NCI-H526 treated with DMSO at 0.1 percent for 48 hours (cell line): ENCODE results near the gene EIF3A.

Source experiments
- DNase-seq: peaks from one replicate; lab custom pipeline; 2025; lab: John Stamatoyannopoulos, UW

The EIF3A gene

DNA sequence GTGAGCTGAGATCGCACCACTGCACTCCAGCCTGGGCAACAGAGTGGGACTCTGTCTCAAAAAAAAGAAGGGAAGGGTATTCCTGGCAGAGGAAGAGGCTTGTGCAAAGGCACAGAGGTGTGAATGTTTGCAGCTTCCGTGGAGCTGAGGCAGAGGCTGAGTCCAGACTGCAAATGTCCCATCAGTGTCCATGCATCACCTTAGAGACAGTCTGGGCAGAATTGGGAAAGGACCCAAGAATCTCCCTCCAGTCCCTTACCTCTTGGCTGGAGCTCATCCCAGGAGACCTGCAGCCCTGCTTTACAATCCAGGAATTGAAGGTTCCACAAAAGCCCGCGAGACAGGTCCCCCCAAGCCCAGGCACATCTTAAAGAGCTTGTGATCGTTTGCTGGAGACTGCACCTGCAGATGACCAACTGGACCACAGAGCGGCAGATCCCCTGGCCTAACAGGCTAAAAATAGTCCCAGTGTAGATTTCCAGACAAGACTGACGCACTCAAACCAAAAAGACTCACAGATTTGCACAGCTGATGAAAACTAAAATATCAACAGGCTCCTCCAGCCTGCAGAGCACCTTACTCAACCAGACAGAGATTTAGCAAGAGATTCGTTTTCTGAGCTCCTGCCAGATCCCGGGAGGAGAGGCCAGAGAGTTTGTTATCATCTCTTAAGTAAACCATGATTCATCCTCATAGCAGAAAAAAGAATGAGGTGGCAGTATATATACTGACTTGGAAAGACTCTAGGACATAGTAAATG, 74.0 kb downstream of the EIF3A start:
- no peak for DNase-seq

- DNase-seq: no peak
Measured at GRCh38 chr10:119005362-119006043, 75.1 kb downstream of the EIF3A start.

- no peak for DNase-seq
Measured at GRCh38 chr10:119003572-119004289, 76.9 kb downstream of the EIF3A start.

DNA sequence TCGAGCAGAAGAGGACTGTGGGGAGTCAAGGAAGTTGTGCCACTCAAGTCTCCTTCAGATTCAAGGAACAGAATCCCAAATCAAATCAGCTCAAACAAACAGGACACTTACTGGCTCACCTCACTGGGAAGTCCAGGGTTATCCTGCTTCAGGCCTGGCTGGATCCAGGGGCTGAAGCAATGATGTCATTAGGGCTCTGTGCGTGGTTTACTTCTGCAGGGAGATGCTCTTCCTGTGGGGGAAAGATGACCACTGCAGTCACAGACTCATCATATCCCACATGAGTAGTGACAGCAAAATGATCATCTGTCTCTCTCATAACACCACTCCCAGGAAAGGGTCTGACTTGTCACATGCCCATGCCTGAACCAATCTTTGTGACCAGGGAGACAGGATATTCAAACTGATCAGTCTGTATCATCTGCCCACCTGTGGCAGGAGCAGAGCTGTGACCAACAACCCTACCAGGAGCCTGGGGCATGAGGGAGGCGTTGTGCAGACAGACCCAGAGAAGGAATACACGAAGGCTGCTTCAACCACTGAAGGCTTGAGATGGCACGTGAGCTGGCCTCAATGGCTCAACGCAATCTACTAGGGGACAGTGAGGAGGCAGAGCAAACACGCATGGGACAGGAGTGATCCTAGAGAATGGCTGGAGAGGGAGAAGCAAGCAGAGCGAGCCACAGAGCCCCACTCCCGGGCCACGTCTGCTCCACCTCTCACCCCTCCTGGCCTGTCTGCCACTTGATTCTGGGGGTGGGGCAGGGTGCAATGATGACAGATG, 78.7 kb downstream of the EIF3A start:
- DNase-seq: no peak

- DNase-seq: no peak
Measured at GRCh38 chr10:118998183-118998582, 82.4 kb downstream of the EIF3A start.

DNA sequence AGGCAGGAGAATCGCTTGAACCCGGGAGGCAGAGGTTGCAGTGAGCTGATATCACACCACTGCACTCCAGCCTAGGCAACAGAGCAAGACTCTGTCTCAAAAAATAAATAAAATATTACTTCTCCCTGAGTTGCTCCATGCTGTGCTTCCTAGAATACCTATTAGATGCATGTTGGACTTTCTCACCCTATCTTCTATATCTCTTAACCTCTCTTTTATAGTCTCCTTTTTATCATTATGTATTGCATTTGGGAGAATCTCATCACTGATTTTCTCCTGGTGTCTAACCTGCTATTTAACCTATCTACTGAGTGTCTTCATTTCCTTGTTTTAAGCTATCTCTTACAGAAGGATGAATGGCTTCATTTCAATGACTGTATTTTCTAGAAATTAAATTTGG, 83.2 kb downstream of the EIF3A start:
- no peak for DNase-seq

GRCh38 chr10:118995739-118996138, 84.9 kb downstream of the EIF3A start:
- DNase-seq: no peak

GRCh38 chr10:118994321-118994720, 86.3 kb downstream of the EIF3A start:
- DNase-seq: no peak

- no peak for DNase-seq
Measured at GRCh38 chr10:118993214-118993613, 87.4 kb downstream of the EIF3A start.

DNA sequence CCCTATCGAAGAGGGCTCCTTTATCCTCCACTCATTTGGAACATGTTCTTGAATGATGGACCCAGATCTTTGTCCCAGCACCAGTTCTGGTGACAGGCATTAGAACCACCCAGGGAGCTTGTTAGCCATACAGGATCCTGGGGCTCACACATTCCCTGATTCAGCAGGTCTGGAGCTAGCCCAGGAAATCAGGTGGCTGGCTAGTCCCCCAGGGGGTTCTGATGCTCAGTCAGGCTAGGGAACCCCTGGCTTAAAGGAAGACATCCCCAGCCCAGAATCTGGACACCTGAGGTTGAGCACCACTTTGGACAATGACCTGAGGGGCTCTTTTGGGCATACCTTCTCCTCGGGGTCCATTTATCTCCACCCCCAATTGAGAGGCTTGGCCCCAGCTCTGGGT, 88.1 kb downstream of the EIF3A start:
- DNase-seq: no peak

DNA sequence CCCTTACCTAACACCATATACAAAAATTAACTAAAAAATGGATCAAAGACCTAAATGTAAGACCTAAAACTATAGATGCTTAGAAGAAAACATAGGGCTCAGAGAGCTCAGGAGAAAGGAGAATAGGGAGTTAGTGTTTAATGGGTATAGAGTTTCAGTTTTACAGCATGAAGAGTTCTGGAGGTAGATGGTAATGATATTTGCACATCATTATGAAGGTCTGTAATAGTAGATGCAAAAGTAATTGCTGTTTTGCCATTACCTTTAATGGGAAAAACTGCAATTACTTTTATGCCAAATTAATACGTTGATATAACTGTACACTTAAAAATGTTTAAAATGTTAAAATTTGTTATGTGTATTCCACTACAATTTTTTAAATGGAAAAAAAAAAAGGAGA, 90.3 kb downstream of the EIF3A start:
- DNase-seq: no peak

DNA sequence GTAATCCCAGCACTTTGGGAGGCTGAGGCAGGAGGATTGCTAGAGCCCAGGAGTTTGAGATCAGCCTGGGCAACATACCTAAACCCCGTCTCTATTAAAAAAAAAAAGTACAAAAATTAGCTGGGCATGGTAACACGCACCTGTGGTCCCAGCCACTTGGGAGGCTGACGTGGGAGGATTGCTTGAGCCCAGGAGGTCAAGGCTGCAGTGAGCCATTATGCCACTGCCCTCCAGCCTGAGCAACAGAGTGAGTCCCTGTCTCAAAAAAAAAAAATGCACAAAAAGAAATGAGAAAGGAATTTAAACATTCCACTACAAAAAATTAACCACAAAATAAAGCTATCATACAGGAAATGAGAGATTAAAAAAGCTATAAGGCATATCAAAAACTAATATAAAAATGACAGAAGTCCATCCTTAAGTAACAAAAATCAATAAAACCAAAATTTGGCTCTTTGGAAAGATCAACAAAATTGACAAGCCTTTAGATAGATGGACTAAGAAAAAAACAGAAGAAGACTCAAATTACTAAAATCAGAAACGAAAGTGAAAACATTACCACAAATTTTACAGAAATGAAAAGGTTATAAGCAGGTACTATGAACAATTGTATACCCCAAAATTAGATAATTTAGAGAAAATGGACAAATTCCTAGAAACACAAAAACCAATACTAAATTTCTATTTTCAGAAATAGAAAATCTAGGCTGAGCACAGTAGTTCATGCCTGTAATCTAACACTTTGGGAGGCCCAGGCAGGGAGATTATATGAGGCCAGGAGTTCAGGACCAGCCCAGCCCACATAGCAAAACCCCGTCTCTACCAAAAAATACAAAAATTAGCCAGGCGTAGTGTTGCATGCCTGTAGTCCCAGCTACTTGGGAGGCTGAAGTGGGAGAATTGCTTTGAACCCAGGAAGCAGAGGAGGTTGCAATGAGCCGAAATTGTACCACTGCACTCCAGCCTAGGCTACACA, 93.5 kb downstream of the EIF3A start:
- no peak for DNase-seq

- no peak for DNase-seq
Measured at GRCh38 chr10:118985576-118985975, 95.0 kb downstream of the EIF3A start.
